KMS-11 (cell line): ENCODE results near the gene USP47.

Source experiments
- H2AFZ ChIP-seq: fragments of 200-600 bp; sonication (generic); 2 replicates; pipeline ENCODE4 v1.6.1; 2016; ENCODE audit warnings: antibody characterized with exemption, mixed run types, low read depth
- H3K27ac ChIP-seq: fragments of 200-600 bp; sonication (generic); 2 replicates; pipeline ENCODE4 v1.6.1; 2016; ENCODE audit warnings: mild to moderate bottlenecking, mixed run types
- H3K27me3 ChIP-seq: fragments of 200-600 bp; sonication (generic); 2 replicates; pipeline ENCODE4 v1.6.1; 2017; ENCODE audit warnings: mild to moderate bottlenecking, low read depth, mixed run types, moderate library complexity; ENCODE audit not compliant: insufficient read depth
- H3K36me3 ChIP-seq: fragments of 200-600 bp; sonication (generic); 2 replicates; pipeline ENCODE4 v1.6.1; 2017; ENCODE audit warnings: mild to moderate bottlenecking, mixed run types; ENCODE audit not compliant: insufficient read depth
- H3K4me1 ChIP-seq: fragments of 200-600 bp; sonication (generic); 2 replicates; pipeline ENCODE4 v1.6.1; 2016; ENCODE audit warnings: mild to moderate bottlenecking, low read depth, mixed run types; ENCODE audit not compliant: poor library complexity, severe bottlenecking
- H3K4me2 ChIP-seq: fragments of 200-600 bp; sonication (generic); 2 replicates; pipeline ENCODE4 v1.7.0; 2016; ENCODE audit warnings: mild to moderate bottlenecking, mixed run types
- H3K4me3 ChIP-seq: fragments of 200-600 bp; sonication (generic); IDR thresholded peaks from 2 replicates; pipeline ENCODE4 v1.6.1; 2017; ENCODE audit warnings: low read depth, low read length, mixed read lengths; ENCODE audit not compliant: insufficient read depth
- H3K79me2 ChIP-seq: fragments of 200-600 bp; sonication (generic); 2 replicates; pipeline ENCODE4 v1.6.1; 2016; ENCODE audit warnings: low read depth, mixed run types; ENCODE audit not compliant: insufficient read depth
- H3K9ac ChIP-seq: fragments of 200-600 bp; sonication (generic); 2 replicates; pipeline ENCODE4 v1.6.1; 2016; ENCODE audit warnings: mild to moderate bottlenecking, mixed run types
- H4K20me1 ChIP-seq: fragments of 200-600 bp; sonication (generic); 2 replicates; pipeline ENCODE4 v1.6.1; 2016; ENCODE audit warnings: mild to moderate bottlenecking, mixed run types; ENCODE audit not compliant: insufficient read depth
- TF ChIP-seq, protein P1 (sequence below): fragments of 200-600 bp; sonication (generic); conservative IDR thresholded peaks from 2 replicates; pipeline ENCODE4 v1.6.1; 2017; ENCODE audit warnings: low read depth, mild to moderate bottlenecking, antibody characterized with exemption, low read length, moderate library complexity, mixed read lengths

USP47 gene

DNA sequence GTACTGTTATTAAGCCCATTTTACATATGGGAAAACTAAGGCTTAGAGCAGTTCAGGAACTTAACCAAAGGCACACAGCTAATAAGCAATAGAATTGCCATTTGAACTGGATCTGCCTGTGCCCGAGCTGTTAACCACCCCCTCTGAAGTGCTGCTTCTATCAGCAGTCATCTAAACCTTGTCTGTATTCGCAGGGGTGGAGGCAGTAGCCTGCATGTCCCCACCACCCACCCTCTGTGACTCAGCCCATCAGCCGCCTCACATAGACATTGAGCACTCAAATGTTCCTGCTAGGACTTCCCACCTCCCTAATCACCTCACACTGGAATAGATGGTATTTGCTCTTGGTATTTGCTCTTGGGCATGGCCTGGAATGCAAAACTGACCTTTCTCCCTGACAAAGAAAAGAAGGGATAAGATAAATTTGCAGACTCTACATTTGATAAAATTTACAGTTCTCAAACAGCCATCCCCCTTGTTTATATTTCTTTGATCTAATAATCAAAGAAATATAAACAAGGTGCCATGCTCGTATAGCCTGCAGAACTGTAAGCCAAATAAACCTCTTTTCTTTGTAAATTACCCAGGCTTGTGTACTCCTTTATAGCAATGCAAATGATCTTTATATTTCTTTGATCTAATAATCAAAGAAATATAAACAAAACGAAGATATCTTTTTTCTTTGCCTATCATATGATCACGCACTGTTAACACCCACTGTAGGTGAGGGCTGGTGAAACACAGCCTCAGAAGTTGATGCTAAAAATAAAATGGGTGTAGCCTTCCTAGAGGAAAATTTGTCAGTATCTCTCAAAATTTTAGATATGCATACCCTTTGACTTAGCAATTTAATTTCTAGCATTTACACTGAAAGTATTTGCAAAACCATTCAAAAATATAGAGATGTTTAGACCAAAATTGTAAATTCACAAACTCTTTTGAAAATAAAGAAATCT lies 150.8 kb downstream of the USP47 start:
- Histone ChIP-seq H2AFZ (no peak overlapping the region), H3K27me3 (no peaks in the 10 kb centered on the region), H3K36me3 (no peaks in the 10 kb centered on the region), H3K79me2 (no peaks in the 10 kb centered on the region), H3K27ac (no peak overlapping the region), H3K4me2 (no peak overlapping the region), H4K20me1 (no peaks in the 10 kb centered on the region), H3K4me3 (no peak overlapping the region), H3K4me1 (no peaks in the 10 kb centered on the region), H3K9ac (no peak overlapping the region)
- TF ChIP-seq, protein P1, sequence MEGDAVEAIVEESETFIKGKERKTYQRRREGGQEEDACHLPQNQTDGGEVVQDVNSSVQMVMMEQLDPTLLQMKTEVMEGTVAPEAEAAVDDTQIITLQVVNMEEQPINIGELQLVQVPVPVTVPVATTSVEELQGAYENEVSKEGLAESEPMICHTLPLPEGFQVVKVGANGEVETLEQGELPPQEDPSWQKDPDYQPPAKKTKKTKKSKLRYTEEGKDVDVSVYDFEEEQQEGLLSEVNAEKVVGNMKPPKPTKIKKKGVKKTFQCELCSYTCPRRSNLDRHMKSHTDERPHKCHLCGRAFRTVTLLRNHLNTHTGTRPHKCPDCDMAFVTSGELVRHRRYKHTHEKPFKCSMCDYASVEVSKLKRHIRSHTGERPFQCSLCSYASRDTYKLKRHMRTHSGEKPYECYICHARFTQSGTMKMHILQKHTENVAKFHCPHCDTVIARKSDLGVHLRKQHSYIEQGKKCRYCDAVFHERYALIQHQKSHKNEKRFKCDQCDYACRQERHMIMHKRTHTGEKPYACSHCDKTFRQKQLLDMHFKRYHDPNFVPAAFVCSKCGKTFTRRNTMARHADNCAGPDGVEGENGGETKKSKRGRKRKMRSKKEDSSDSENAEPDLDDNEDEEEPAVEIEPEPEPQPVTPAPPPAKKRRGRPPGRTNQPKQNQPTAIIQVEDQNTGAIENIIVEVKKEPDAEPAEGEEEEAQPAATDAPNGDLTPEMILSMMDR: no peak

DNA sequence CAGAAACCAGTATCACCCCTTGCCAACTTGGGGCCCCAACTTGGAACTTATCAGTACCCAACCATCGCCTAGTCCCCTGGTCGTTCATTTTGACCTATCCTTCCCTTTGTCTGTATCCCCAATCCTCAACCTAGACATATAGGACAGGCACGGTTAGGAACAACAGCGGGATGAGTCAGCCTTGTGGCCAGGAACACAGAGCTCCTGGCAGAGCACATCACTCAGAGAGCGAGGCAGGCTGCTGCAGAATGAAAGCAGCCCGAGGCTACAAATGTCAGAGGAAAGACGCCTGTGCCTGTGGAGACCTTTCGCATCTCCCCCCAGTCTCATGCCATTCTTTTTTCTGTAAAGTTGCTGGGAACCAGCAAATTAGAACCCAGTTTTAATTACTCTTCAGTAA lies 152.1 kb downstream of the USP47 start:
- Histone ChIP-seq H3K4me1 (no peaks in the 10 kb centered on the region), H3K27me3 (no peaks in the 10 kb centered on the region), H3K4me3 (no peak overlapping the region), H3K79me2 (no peaks in the 10 kb centered on the region), H3K4me2 (no peak overlapping the region), H3K27ac (no peak overlapping the region), H4K20me1 (no peaks in the 10 kb centered on the region), H3K9ac (no peak overlapping the region), H3K36me3 (no peaks in the 10 kb centered on the region), H2AFZ (no peak overlapping the region)
- TF ChIP-seq, protein P1: no peak

DNA sequence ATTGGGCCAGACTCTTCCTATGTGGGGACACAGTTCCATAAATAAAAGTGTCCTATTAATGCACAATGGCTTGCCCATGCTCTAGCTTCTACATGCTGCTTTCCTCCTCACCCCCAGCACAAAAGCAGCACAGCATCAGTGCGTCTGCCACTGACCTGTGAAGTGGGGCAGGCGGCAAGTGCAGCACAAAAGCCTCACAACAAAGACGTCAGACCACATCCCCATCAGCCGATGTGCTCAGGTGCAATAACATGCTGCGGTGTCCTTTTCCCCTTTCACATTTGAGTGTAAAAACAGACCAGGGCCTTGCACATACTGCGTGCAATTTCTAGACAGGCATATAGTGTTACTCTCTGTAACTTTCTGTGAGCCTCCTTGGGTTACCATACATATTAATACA lies 153.8 kb downstream of the USP47 start:
- H3K4me1 ChIP-seq: no peaks in the 10 kb centered on the region
- H3K27ac ChIP-seq: no peak overlapping the region
- no peak overlapping the region for H3K4me3 ChIP-seq
- H3K36me3 ChIP-seq: no peaks in the 10 kb centered on the region
- TF ChIP-seq, protein P1: no peak
- H4K20me1 ChIP-seq: no peaks in the 10 kb centered on the region
- H2AFZ ChIP-seq: no peak overlapping the region
- H3K79me2 ChIP-seq: no peaks in the 10 kb centered on the region
- no peaks in the 10 kb centered on the region for H3K27me3 ChIP-seq
- H3K4me2 ChIP-seq: no peak overlapping the region
- H3K9ac ChIP-seq: no peak overlapping the region

DNA sequence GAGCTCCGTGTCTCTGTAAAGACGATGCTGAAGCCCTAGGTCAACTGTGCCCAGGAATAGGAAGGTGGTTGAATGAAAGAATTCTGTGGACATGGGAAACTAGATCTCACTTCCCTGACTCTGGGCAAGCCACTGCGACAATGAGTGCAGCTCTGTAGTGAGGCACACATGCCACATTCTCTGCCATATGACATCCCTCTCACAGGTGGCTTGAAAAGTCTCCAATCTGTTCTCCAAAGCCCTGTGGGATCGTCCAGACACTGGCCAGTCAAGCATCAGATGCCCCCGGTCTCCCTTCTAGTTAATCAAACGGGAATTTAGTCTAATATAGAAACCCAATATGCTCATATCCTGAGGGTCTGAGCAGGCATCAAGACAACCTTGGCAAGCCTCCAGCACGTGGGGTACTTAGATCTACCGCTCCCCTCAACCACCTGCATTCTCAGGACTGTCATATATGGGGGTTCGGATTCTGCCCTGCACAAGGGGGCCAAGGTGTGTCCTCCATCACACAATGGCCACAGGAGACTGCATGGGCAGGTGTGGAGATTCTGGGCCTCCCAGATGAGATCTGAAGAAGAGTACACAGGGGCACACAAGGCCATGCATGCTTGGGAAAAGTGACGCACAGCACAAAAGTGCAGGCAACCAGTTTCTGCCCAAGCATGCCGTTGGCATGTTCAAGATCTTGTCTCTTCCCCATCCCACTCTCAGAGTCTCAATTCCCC lies 154.7 kb downstream of the USP47 start:
- H2AFZ ChIP-seq: no peak overlapping the region
- no peaks in the 10 kb centered on the region for H3K27me3 ChIP-seq
- no peak overlapping the region for H3K4me3 ChIP-seq
- H4K20me1 ChIP-seq: no peaks in the 10 kb centered on the region
- no peak overlapping the region for H3K27ac ChIP-seq
- H3K4me1 ChIP-seq: no peaks in the 10 kb centered on the region
- TF ChIP-seq, protein P1: no peak
- H3K9ac ChIP-seq: no peak overlapping the region
- H3K79me2 ChIP-seq: no peaks in the 10 kb centered on the region
- no peak overlapping the region for H3K4me2 ChIP-seq
- no peaks in the 10 kb centered on the region for H3K36me3 ChIP-seq
